ENCODE measurements around the gene OBP2A. TPM values are rescaled to one million over a fixed set of nuclear protein-coding genes. Genes with fewer than 3 reads are reported as not detected.
"Not testable (repeated sequence)": the region's sequence is repeated elsewhere in the genome, so short reads cannot be mapped to it uniquely, and the experiment has no call there.

The OBP2A gene
- total RNA-seq, 1 donor from 2014 or later, result not detected

DNA sequence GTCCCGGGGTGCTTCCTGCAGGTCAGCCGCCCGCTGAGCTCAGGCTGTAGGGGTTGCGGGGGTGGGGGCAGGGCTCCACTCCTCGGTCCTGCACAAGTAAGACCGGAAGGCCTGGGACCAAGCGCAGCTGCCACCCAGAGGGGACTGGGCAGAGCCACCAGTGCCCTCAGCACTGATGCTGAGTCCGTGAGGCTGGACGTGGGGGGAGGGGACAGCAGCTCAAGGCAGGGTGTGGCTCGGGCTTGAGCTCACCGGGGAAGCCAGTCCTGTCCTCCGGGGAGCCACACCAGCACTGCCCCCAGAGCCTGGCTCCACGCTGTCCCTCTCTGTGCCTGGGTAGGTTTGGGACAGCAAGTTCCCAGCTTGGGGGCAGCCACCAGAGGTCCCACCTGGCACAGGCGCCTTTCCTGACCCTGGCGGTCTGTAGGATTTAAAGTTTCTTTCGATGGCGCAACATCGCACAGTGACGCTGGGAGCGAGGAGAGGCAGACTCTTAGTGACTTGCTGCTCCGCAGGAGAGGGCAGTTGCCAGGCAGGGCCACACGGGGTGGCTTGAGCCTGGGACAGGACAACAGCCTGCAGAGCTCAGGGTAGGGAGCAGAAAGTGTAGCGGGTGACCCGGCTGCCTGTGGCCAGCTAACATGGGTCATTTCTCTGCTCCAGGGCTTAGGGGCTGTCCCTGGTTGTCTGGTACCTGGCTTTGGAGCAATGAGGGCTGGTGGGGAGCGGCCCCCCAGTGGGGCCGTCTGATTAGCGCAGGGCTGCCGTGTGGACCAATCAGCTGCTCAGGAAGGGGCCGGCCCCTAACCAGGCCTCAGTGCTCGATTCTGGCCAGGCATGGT, 19.0 kb upstream of the OBP2A start:
- intact Hi-C loops (cut with micrococcal nuclease), result no loop called here
- no peak overlapping the region for H3K27ac Mint-ChIP-seq
- H3K27me3 Mint-ChIP-seq, result peaks cover 12% of the 10 kb centered on the region
- no peaks in the 10 kb centered on the region for H3K9me3 Mint-ChIP-seq
- H3K4me1 Mint-ChIP-seq, result no peaks in the 10 kb centered on the region
- TF ChIP-seq, protein P1, sequence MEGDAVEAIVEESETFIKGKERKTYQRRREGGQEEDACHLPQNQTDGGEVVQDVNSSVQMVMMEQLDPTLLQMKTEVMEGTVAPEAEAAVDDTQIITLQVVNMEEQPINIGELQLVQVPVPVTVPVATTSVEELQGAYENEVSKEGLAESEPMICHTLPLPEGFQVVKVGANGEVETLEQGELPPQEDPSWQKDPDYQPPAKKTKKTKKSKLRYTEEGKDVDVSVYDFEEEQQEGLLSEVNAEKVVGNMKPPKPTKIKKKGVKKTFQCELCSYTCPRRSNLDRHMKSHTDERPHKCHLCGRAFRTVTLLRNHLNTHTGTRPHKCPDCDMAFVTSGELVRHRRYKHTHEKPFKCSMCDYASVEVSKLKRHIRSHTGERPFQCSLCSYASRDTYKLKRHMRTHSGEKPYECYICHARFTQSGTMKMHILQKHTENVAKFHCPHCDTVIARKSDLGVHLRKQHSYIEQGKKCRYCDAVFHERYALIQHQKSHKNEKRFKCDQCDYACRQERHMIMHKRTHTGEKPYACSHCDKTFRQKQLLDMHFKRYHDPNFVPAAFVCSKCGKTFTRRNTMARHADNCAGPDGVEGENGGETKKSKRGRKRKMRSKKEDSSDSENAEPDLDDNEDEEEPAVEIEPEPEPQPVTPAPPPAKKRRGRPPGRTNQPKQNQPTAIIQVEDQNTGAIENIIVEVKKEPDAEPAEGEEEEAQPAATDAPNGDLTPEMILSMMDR (IDR thresholded peaks at IDR 0.05), result no peak
- POLR2A ChIA-PET, result no interaction called here
- H3K4me3 Mint-ChIP-seq, result no peak overlapping the region
- ATAC-seq (ENCODE audit: low read depth) (no peak), DNase-seq (no peak)
- CTCF ChIA-PET, result no interaction called here
- no peaks in the 10 kb centered on the region for H3K36me3 Mint-ChIP-seq (ENCODE audit: low read depth)

DNA sequence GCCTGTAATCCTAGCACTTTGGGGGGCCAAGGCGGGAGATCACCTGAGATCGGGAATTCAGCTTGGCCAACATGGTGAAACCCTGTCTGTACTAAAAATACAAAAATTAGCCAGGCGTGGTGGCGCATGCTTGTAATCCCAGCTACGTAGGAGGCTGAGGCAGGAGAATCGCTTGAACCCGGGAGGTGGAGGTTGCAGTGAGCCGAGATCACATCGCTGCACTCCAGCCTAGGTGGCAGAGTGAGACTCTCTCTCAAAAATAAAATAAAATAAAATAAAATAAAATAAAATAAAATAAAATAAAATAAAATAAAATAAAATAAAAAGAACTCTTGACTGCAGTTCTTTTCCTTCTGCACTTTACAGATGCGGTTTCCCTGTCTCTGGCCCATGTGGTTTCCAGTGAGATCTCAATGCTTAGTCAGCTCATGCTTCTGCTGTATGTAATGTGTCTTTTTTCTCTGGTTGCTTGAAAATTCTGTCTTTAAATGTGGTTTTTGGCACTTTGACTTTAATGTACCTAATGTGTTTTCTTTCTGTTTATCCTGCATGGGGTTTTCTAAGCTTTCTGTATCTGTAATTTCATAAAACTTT, 17.0 kb upstream of the OBP2A start:
- peaks cover 13% of the 10 kb centered on the region for H3K27me3 Mint-ChIP-seq
- H3K4me3 Mint-ChIP-seq; H3K27ac Mint-ChIP-seq; DNase-seq; intact Hi-C loops (cut with micrococcal nuclease); ATAC-seq (ENCODE audit: low read depth); H3K4me1 Mint-ChIP-seq; H3K36me3 Mint-ChIP-seq (ENCODE audit: low read depth); H3K9me3 Mint-ChIP-seq; POLR2A ChIA-PET; CTCF ChIA-PET: not testable (repeated sequence)

DNA sequence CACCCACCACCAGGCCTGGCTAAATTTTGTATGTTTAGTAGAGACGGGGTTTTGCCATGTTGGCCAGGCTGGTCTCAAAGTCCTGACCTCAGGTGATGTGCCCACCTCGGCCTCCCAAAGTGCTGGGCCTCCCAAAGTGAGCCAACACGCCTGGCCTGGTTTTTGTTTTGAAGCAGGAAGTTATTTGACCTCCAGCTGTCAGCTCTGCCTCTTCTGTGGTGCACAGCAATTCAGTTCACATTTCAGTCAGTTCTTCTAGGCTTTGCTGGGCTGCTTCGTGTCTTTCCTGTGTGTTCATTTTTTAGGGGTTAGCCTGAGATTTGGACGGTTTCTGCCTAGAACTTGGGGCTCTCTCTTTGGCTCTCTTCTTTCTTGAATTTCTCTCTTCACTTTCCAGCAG, 15.8 kb upstream of the OBP2A start:
- no peak overlapping the region for H3K4me3 Mint-ChIP-seq
- H3K27ac Mint-ChIP-seq, result no peak overlapping the region
- ChIA-PET CTCF (no interaction called here), POLR2A (no interaction called here)
- H3K36me3 Mint-ChIP-seq (ENCODE audit: low read depth), result no peaks in the 10 kb centered on the region
- TF ChIP-seq, protein P1 (IDR thresholded peaks at IDR 0.05), result no peak
- H3K9me3 Mint-ChIP-seq, result no peaks in the 10 kb centered on the region
- no peak for DNase-seq
- peaks cover 21% of the 10 kb centered on the region for H3K27me3 Mint-ChIP-seq
- H3K4me1 Mint-ChIP-seq, result no peaks in the 10 kb centered on the region
- ATAC-seq (ENCODE audit: low read depth), result no peak
- intact Hi-C loops (cut with micrococcal nuclease), result no loop called here

DNA sequence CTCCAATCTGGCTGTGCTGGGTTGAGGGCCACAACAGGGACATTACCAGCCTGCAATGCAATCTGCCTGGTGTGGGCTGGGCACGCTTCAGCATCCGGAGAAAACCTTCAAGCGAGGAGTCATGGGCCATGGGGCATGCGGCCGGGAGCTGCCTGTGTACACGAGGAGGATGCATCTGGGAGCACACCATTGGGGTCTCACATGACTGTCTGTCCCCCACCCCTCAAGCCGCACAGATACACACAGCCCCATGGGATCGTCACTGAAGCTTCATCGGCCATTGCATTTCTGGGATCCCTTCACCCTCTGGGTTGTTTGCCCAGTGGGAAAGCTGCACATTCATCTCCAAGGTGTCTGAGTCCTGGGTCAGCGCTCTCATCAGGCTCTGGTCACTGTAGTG, 14.8 kb upstream of the OBP2A start:
- TF ChIP-seq, protein P1 (IDR thresholded peaks at IDR 0.05), result no peak
- Mint-ChIP-seq H3K27me3 (peaks cover 21% of the 10 kb centered on the region), H3K9me3 (no peaks in the 10 kb centered on the region), H3K27ac (no peak overlapping the region), H3K36me3 (ENCODE audit: low read depth) (no peaks in the 10 kb centered on the region), H3K4me1 (no peaks in the 10 kb centered on the region), H3K4me3 (no peak overlapping the region)
- POLR2A ChIA-PET, result no interaction called here
- DNase-seq (no peak), ATAC-seq (ENCODE audit: low read depth) (no peak)
- intact Hi-C loops (cut with micrococcal nuclease), result no loop called here
- CTCF ChIA-PET, result no interaction called here

DNA sequence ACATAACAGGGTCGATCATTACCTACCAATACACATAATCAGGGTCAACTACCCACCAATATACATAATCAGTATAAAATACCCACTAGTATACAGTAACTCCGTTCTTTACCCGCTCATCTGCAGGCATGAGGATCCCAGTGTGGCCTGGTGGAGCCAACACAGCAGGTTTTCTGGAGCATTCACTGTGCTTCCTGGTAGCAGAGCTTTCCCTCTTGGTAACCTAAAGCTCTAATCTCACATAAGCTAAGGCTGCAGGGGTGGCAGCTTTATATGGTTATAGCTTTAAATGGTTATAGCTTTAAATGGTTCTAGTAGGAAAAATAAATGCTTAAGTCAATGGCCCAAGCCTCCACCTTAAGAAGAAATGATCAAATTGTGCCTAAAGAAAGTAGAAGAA, 12.8 kb upstream of the OBP2A start:
- Mint-ChIP-seq H3K27ac (no peak overlapping the region), H3K9me3 (no peaks in the 10 kb centered on the region), H3K27me3 (peaks cover 29% of the 10 kb centered on the region), H3K36me3 (ENCODE audit: low read depth) (no peaks in the 10 kb centered on the region), H3K4me3 (no peak overlapping the region), H3K4me1 (no peaks in the 10 kb centered on the region)
- TF ChIP-seq, protein P1 (IDR thresholded peaks at IDR 0.05), result no peak
- ChIA-PET POLR2A (no interaction called here), CTCF (no interaction called here)
- DNase-seq, result no peak
- intact Hi-C loops (cut with micrococcal nuclease), result no loop called here
- no peak for ATAC-seq (ENCODE audit: low read depth)
